ENCODE measurements around the gene MAP4K3.

MAP4K3 gene

GRCh38 chr2:39413063-39413737 is 23.9 kb downstream of the MAP4K3 start:
- no peak for TF ChIP-seq JUND (IDR thresholded peaks at IDR 0.05; ENCODE audit: low read depth)
- in situ Hi-C loops (cut with HindIII; ENCODE audit: low pct_unique_long_range_greater_than_20kb, low sequenced_read_pairs): no loop called here
- DNase-seq (ENCODE audit: low read depth in 1 of 2, low spot score in 1 of 2): no peak

GRCh38 chr2:39411181-39411944 is 25.7 kb downstream of the MAP4K3 start:
- in situ Hi-C loops (cut with HindIII; ENCODE audit: low pct_unique_long_range_greater_than_20kb, low sequenced_read_pairs): no loop called here
- no peak for TF ChIP-seq JUND (IDR thresholded peaks at IDR 0.05; ENCODE audit: low read depth)
- DNase-seq (ENCODE audit: low read depth in 1 of 2, low spot score in 1 of 2): no peak

GRCh38 chr2:39409697-39410389 is 27.2 kb downstream of the MAP4K3 start:
- DNase-seq (ENCODE audit: low read depth in 1 of 2, low spot score in 1 of 2): no peak
- TF ChIP-seq JUND (IDR thresholded peaks at IDR 0.05; ENCODE audit: low read depth): no peak
- in situ Hi-C loops (cut with HindIII; ENCODE audit: low pct_unique_long_range_greater_than_20kb, low sequenced_read_pairs): no loop called here

GRCh38 chr2:39408351-39409136 is 28.5 kb downstream of the MAP4K3 start:
- in situ Hi-C loops (cut with HindIII; ENCODE audit: low pct_unique_long_range_greater_than_20kb, low sequenced_read_pairs): no loop called here
- no peak for TF ChIP-seq JUND (IDR thresholded peaks at IDR 0.05; ENCODE audit: low read depth)
- no peak for DNase-seq (ENCODE audit: low read depth in 1 of 2, low spot score in 1 of 2)

GRCh38 chr2:39407516-39408296 is 29.4 kb downstream of the MAP4K3 start:
- in situ Hi-C loops (cut with HindIII; ENCODE audit: low pct_unique_long_range_greater_than_20kb, low sequenced_read_pairs): no loop called here
- no peak for DNase-seq (ENCODE audit: low read depth in 1 of 2, low spot score in 1 of 2)
- TF ChIP-seq JUND (IDR thresholded peaks at IDR 0.05; ENCODE audit: low read depth): no peak

GRCh38 chr2:39405364-39405763 is 31.7 kb downstream of the MAP4K3 start:
- TF ChIP-seq JUND (IDR thresholded peaks at IDR 0.05; ENCODE audit: low read depth): no peak
- in situ Hi-C loops (cut with HindIII; ENCODE audit: low pct_unique_long_range_greater_than_20kb, low sequenced_read_pairs): no loop called here
- peak in 1 of 2 experiments; percentile 27 for DNase-seq (ENCODE audit: low read depth in 1 of 2, low spot score in 1 of 2)

GRCh38 chr2:39403311-39403710 is 33.8 kb downstream of the MAP4K3 start:
- TF ChIP-seq JUND (IDR thresholded peaks at IDR 0.05; ENCODE audit: low read depth): no peak
- DNase-seq (ENCODE audit: low read depth in 1 of 2, low spot score in 1 of 2): no peak
- in situ Hi-C loops (cut with HindIII; ENCODE audit: low pct_unique_long_range_greater_than_20kb, low sequenced_read_pairs): no loop called here

- in situ Hi-C loops (cut with HindIII; ENCODE audit: low pct_unique_long_range_greater_than_20kb, low sequenced_read_pairs): no loop called here
- no peak for TF ChIP-seq JUND (IDR thresholded peaks at IDR 0.05; ENCODE audit: low read depth)
- DNase-seq (ENCODE audit: low read depth in 1 of 2, low spot score in 1 of 2): no peak
Measured at GRCh38 chr2:39401319-39401718, 35.8 kb downstream of the MAP4K3 start.

- DNase-seq (ENCODE audit: low read depth in 1 of 2, low spot score in 1 of 2): no peak
- in situ Hi-C loops (cut with HindIII; ENCODE audit: low pct_unique_long_range_greater_than_20kb, low sequenced_read_pairs): no loop called here
- TF ChIP-seq JUND (IDR thresholded peaks at IDR 0.05; ENCODE audit: low read depth): no peak
Measured at GRCh38 chr2:39399570-39399969, 37.5 kb downstream of the MAP4K3 start.

- TF ChIP-seq JUND (IDR thresholded peaks at IDR 0.05; ENCODE audit: low read depth): no peak
- in situ Hi-C loops (cut with HindIII; ENCODE audit: low pct_unique_long_range_greater_than_20kb, low sequenced_read_pairs): no loop called here
- DNase-seq (ENCODE audit: low read depth in 1 of 2, low spot score in 1 of 2): no peak
Measured at GRCh38 chr2:39395313-39395712, 41.8 kb downstream of the MAP4K3 start.

GRCh38 chr2:39394516-39394961 is 42.5 kb downstream of the MAP4K3 start:
- TF ChIP-seq JUND (IDR thresholded peaks at IDR 0.05; ENCODE audit: low read depth): no peak
- no peak for DNase-seq (ENCODE audit: low read depth in 1 of 2, low spot score in 1 of 2)
- in situ Hi-C loops (cut with HindIII; ENCODE audit: low pct_unique_long_range_greater_than_20kb, low sequenced_read_pairs): no loop called here

GRCh38 chr2:39392672-39393071 is 44.4 kb downstream of the MAP4K3 start:
- no peak for DNase-seq (ENCODE audit: low read depth in 1 of 2, low spot score in 1 of 2)
- in situ Hi-C loops (cut with HindIII; ENCODE audit: low pct_unique_long_range_greater_than_20kb, low sequenced_read_pairs): no loop called here
- no peak for TF ChIP-seq JUND (IDR thresholded peaks at IDR 0.05; ENCODE audit: low read depth)
